GM10847 (cell line): ENCODE measurements around the gene STX18.

Experiments used
- POLR2A ChIP-seq: IDR thresholded peaks from 2 replicates; pipeline ENCODE4 v1.6.1; 2011; ENCODE audit not compliant: insufficient read length; ENCODE audit errors: extremely low read depth

The STX18 gene

DNA sequence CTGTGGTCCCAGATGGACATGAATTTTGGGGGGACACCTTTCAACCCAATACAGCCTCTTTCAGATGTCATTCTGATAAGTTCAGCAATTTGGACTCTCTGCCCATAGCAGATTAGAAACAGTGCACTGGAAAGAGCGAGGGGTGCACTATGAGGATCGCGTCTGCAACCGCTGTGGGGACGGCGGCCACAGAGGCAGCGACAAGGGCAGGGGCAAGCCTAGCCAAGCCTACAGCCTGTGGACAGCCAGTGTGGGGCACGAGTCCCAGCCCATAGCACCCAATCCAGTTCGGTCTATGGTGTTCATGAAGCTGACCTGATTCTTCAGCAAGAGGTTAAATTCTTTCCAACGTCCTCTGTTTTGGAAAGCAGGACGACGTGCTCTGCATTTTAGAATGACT, 164.7 kb downstream of the STX18 start:
- no peak for TF ChIP-seq POLR2A

DNA sequence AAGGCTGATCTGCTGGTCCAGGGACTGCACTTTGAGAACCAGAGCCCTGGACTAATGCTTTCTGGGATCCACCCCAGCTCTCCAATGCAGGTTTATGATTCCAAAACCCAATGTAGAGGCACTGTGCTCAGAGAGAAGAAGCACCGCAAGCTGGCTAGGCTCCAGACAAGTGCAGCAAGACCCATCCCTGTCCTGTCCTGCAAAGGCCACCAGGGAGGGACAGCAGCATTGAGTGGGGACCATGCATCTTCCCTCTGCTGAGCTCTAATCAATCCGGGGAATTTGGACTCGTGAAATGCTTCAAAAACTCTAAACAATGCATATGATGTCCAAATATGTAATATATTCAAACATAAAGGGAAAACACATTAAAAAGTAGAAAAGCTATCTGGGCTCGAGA, 165.8 kb downstream of the STX18 start:
- TF ChIP-seq POLR2A, result no peak

GRCh38 chr4:4374388-4375098, 167.3 kb downstream of the STX18 start:
- no peak for TF ChIP-seq POLR2A
